ENCODE results near the gene DUSP6.

The DUSP6 gene

DNA sequence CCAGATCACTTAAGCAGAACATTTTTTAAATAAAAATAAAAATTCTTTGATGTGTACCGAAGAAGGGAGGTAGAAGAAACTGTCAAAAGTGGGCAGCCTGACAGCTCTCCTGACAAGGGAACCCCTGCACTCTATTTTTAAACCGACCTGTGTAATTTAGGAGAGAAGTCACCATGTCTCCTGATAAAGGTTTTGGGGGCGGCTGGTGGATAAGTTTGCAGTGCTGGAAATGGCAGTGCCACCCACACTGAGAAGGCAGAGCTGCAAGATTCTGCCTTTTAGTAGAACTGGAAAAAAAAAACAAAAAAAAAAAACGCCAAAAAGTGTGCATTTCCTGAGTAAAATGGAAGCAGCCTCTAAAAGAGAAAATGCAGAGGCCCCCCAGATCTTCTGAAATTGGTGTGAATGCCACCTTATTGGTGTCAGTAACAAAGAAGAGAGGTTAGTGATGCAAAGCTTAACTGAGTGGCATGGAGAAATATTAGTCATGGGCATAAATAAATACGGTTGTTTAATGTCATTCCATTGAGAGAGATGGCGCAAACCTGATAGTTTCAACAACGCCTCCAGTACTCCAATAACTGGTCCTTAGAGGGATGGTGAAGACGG, 24.7 kb downstream of the DUSP6 start:
- Histone ChIP-seq H3K79me2 (ENCODE audit: low read length) (no peaks in the 10 kb centered on the region), H4K20me1 (ENCODE audit: insufficient read depth, low read length) (no peaks in the 10 kb centered on the region), H2AFZ (ENCODE audit: low read length) (no peak overlapping the region), H3K9me3 (replicated peaks; ENCODE audit: insufficient read depth, low read length) (no peaks in the 10 kb centered on the region), H3K36me3 (replicated peaks; ENCODE audit: insufficient read depth, low read length) (no peaks in the 10 kb centered on the region), H3K27me3 (replicated peaks; ENCODE audit: insufficient read depth, low read length) (no peaks in the 10 kb centered on the region), H3F3A (ENCODE audit: insufficient read depth, low read length) (no peaks in the 10 kb centered on the region), H3K9ac (ENCODE audit: low read length) (no peak overlapping the region), H3K27ac (ENCODE audit: low read length) (no peak overlapping the region), H3K4me1 (ENCODE audit: low read length) (no peaks in the 10 kb centered on the region), H3K4me3 (ENCODE audit: low read length) (no peak overlapping the region), H3K4me2 (ENCODE audit: low read depth, low read length) (no peak overlapping the region), H3K9me2 (replicated peaks; ENCODE audit: insufficient read depth, low read length) (no peaks in the 10 kb centered on the region)
- TF ChIP-seq EZH2 (optimal IDR thresholded peaks at IDR 0.05; ENCODE audit: low read depth, low read length) (no peak), EZH2phosphoT487 (IDR thresholded peaks at IDR 0.05; ENCODE audit: low read length) (no peak)
- TF ChIP-seq, protein P1, sequence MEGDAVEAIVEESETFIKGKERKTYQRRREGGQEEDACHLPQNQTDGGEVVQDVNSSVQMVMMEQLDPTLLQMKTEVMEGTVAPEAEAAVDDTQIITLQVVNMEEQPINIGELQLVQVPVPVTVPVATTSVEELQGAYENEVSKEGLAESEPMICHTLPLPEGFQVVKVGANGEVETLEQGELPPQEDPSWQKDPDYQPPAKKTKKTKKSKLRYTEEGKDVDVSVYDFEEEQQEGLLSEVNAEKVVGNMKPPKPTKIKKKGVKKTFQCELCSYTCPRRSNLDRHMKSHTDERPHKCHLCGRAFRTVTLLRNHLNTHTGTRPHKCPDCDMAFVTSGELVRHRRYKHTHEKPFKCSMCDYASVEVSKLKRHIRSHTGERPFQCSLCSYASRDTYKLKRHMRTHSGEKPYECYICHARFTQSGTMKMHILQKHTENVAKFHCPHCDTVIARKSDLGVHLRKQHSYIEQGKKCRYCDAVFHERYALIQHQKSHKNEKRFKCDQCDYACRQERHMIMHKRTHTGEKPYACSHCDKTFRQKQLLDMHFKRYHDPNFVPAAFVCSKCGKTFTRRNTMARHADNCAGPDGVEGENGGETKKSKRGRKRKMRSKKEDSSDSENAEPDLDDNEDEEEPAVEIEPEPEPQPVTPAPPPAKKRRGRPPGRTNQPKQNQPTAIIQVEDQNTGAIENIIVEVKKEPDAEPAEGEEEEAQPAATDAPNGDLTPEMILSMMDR (IDR thresholded peaks at IDR 0.05; ENCODE audit: low read length) = no peak
- DNase-seq = no peak

DNA sequence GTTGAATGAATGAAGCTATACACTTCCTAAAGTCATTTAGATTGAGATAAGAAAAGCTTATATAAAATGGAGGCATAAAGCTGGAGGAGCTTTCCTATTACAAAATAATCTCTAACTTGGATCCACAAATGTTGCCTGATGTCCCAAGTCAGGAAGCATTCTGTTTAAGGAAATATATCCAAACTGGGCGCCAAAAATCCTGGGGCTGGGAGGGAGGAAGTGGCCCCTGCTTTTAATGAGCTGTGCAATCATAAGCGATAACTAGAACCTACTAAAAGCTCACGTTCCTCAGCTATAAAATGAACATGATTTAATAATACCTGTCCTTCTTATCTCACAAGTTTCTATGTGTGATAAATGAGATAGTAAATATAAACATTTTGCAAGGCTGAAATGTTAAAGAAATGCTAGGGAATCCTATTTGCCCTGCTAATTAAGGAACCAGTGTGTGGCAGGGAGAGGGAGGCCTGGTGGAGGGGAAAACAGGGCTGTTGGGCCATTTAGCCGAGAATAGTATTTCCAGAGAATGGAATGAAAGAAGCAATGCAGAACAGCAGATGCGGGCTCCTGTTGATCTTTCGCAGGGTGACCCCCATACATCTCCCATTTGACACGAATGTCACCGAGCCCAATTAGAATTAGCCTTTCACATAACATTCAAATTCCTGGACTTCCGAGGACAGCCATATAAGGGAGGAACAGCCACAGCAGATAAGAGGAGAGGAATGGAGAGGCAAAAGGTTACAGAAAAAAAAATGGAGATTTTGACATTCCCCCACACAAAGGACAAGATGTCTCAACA, 25.9 kb downstream of the DUSP6 start:
- Histone ChIP-seq H4K20me1 (ENCODE audit: insufficient read depth, low read length) (no peaks in the 10 kb centered on the region), H2AFZ (ENCODE audit: low read length) (no peak overlapping the region), H3K9ac (ENCODE audit: low read length) (no peak overlapping the region), H3F3A (ENCODE audit: insufficient read depth, low read length) (no peaks in the 10 kb centered on the region), H3K36me3 (replicated peaks; ENCODE audit: insufficient read depth, low read length) (no peaks in the 10 kb centered on the region), H3K4me2 (ENCODE audit: low read depth, low read length) (no peak overlapping the region), H3K27ac (ENCODE audit: low read length) (no peak overlapping the region), H3K9me2 (replicated peaks; ENCODE audit: insufficient read depth, low read length) (no peaks in the 10 kb centered on the region), H3K4me3 (ENCODE audit: low read length) (no peak overlapping the region), H3K79me2 (ENCODE audit: low read length) (no peaks in the 10 kb centered on the region), H3K27me3 (replicated peaks; ENCODE audit: insufficient read depth, low read length) (no peaks in the 10 kb centered on the region), H3K9me3 (replicated peaks; ENCODE audit: insufficient read depth, low read length) (no peaks in the 10 kb centered on the region), H3K4me1 (ENCODE audit: low read length) (no peaks in the 10 kb centered on the region)
- TF ChIP-seq, protein P1 (IDR thresholded peaks at IDR 0.05; ENCODE audit: low read length) = no peak
- no peak for TF ChIP-seq EZH2phosphoT487 (IDR thresholded peaks at IDR 0.05; ENCODE audit: low read length)
- no peak for TF ChIP-seq EZH2 (optimal IDR thresholded peaks at IDR 0.05; ENCODE audit: low read depth, low read length)
- DNase-seq = no peak

DNA sequence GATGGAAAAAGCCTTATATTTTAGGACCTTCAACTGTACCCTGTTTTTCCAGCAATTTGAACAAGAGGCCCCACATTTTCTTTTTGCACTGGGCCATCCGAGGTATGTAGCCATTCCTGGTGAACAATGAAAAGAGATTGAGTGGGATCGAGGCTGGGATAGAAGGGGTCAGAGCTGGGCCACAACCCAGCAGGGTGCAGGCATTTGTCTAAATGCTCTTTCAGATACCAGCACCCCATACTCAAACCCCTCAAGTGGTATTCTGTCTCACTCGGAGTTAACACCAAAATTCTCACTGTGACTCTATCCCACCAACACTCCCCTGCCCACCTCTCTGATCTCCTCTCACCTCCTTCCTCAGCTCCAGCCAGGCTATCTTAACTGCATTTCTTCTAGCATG, 26.8 kb downstream of the DUSP6 start:
- H3K4me2 ChIP-seq (ENCODE audit: low read depth, low read length) = no peak overlapping the region
- H3K9me3 ChIP-seq (replicated peaks; ENCODE audit: insufficient read depth, low read length) = no peaks in the 10 kb centered on the region
- H2AFZ ChIP-seq (ENCODE audit: low read length) = no peak overlapping the region
- H3K4me3 ChIP-seq (ENCODE audit: low read length) = no peak overlapping the region
- no peaks in the 10 kb centered on the region for H3K9me2 ChIP-seq (replicated peaks; ENCODE audit: insufficient read depth, low read length)
- no peaks in the 10 kb centered on the region for H3K79me2 ChIP-seq (ENCODE audit: low read length)
- no peak overlapping the region for H3K27ac ChIP-seq (ENCODE audit: low read length)
- H3K4me1 ChIP-seq (ENCODE audit: low read length) = peaks cover 6% of the 10 kb centered on the region
- no peaks in the 10 kb centered on the region for H4K20me1 ChIP-seq (ENCODE audit: insufficient read depth, low read length)
- no peaks in the 10 kb centered on the region for H3K36me3 ChIP-seq (replicated peaks; ENCODE audit: insufficient read depth, low read length)
- H3F3A ChIP-seq (ENCODE audit: insufficient read depth, low read length) = no peaks in the 10 kb centered on the region
- H3K9ac ChIP-seq (ENCODE audit: low read length) = no peak overlapping the region
- no peak for DNase-seq
- H3K27me3 ChIP-seq (replicated peaks; ENCODE audit: insufficient read depth, low read length) = no peaks in the 10 kb centered on the region
- TF ChIP-seq, protein P1 (IDR thresholded peaks at IDR 0.05; ENCODE audit: low read length) = no peak
- TF ChIP-seq EZH2 (optimal IDR thresholded peaks at IDR 0.05; ENCODE audit: low read depth, low read length) = no peak
- TF ChIP-seq EZH2phosphoT487 (IDR thresholded peaks at IDR 0.05; ENCODE audit: low read length) = no peak
